Gastroesophageal sphincter (tissue), 4 donors: ENCODE measurements around the gene SLC8A2. TPM values are rescaled to one million over a fixed set of nuclear protein-coding genes. Genes with fewer than 3 reads are reported as not detected.

Experiments used
- ATAC-seq: fragments of 150-250 bp; one replicate; pipeline ENCODE4 v1.9.1; 2016; ENCODE audit warnings: mild to moderate bottlenecking, moderate library complexity
- H3K27ac ChIP-seq, 4 donors: fragments of 200-600 bp; sonication (generic) in 3 of 4; 1 replicate in 3 of 4; 2 replicates in 1 of 4; pipeline ENCODE4 v1.5.1; 2016 to 2019
- H3K27me3 ChIP-seq: fragments of 200-600 bp; sonication (generic); one replicate; pipeline ENCODE4 v1.5.1; 2019
- H3K36me3 ChIP-seq, 2 donors: fragments of 200-600 bp; sonication (generic); one replicate each; pipeline ENCODE4 v1.5.1; 2019; ENCODE audit warnings: control low read depth in 1 of 2
- H3K4me1 ChIP-seq, 3 donors: fragments of 200-600 bp; sonication (generic); 1 replicate in 2 of 3; 2 replicates in 1 of 3; pipeline ENCODE4 v1.5.1; 2016 to 2019; ENCODE audit warnings: control low read depth in 2 of 3
- H3K4me3 ChIP-seq, 2 donors: fragments of 200-600 bp; sonication (generic); one replicate each; pipeline ENCODE4 v1.5.1; 2019; ENCODE audit warnings: mild to moderate bottlenecking in 1 of 2, moderate library complexity in 1 of 2
- H3K9me3 ChIP-seq, 3 donors: fragments of 200-600 bp; sonication (generic); one replicate each; pipeline ENCODE4 v1.5.1; 2017 to 2019; ENCODE audit warnings: control low read depth in 2 of 3
- EP300 ChIP-seq: sonication (generic); formaldehyde crosslinking; IDR thresholded peaks from one replicate; pipeline ENCODE4 v1.6.1; 2017; ENCODE audit warnings: antibody characterized with exemption, mild to moderate bottlenecking
- POLR2A ChIP-seq, 2 donors: fragments of 450-650 bp; IDR thresholded peaks; one replicate each; pipeline ENCODE4 v1.6.1; 2017; ENCODE audit warnings: antibody characterized with exemption in 2 of 2, mild to moderate bottlenecking in 2 of 2, moderate library complexity in 1 of 2
- POLR2AphosphoS5 ChIP-seq: sonication (generic); formaldehyde crosslinking; IDR thresholded peaks from one replicate; pipeline ENCODE4 v1.6.1; 2017; ENCODE audit warnings: antibody characterized with exemption
- WGBS, 2 donors: methylation state at CpG; one replicate each; pipeline ENCODE4 v1.1.5; 2018; ENCODE audit warnings: low coverage in 1 of 2; 5-methylcytosine and 5-hydroxymethylcytosine counted together
- total RNA-seq, 4 donors: library from RNA; depleted of rRNA; stranded (reverse); fragments of >200 nt; gene quantifications; one replicate each; pipeline ENCODE4 v1.1.0, GENCODE V29; 2016
- TF ChIP-seq, protein P1 (sequence below), 4 experiments: fragments of 200-600 bp in 2 of 4; fragments of 450-650 bp in 2 of 4; sonication (generic) in 1 of 4; IDR thresholded peaks; one replicate each; pipeline ENCODE4 v1.5.1; 2017 to 2019; ENCODE audit warnings: antibody characterized with exemption in 4 of 4, mild to moderate bottlenecking in 2 of 4, moderate library complexity in 2 of 4

SLC8A2 gene
- total RNA-seq, 4 donors from 2014 or later = 6.5 to 19.9 (median 9.5) TPM

DNA sequence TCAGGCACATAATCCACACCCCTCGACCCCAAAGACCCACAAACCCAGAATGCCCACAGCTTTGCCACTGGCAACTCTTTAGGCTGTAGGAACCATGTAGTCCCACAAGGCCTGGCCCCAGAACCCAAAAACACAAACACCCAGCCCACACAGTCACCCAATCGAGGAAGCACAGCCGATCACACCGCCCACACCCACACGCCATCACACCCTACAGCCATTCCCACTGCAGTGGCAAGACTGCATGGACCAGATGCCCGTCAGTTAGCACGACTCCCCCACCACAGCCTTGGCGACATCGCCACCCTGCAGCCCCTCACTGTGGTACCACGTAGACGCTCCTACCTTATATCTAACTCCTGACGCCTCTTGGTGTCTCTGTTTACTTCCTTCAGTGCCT is 28.4 kb downstream of the SLC8A2 start:
- ATAC-seq = no peak
- H3K4me1 ChIP-seq = peaks cover 0 to 31% (median 12%) of the 10 kb centered on the region in 3 donors
- TF ChIP-seq POLR2AphosphoS5 = no peak
- TF ChIP-seq, protein P1, sequence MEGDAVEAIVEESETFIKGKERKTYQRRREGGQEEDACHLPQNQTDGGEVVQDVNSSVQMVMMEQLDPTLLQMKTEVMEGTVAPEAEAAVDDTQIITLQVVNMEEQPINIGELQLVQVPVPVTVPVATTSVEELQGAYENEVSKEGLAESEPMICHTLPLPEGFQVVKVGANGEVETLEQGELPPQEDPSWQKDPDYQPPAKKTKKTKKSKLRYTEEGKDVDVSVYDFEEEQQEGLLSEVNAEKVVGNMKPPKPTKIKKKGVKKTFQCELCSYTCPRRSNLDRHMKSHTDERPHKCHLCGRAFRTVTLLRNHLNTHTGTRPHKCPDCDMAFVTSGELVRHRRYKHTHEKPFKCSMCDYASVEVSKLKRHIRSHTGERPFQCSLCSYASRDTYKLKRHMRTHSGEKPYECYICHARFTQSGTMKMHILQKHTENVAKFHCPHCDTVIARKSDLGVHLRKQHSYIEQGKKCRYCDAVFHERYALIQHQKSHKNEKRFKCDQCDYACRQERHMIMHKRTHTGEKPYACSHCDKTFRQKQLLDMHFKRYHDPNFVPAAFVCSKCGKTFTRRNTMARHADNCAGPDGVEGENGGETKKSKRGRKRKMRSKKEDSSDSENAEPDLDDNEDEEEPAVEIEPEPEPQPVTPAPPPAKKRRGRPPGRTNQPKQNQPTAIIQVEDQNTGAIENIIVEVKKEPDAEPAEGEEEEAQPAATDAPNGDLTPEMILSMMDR (IDR thresholded peaks at IDR 0.05) = no peak
- no peak for TF ChIP-seq POLR2A (IDR thresholded peaks at IDR 0.05)
- TF ChIP-seq EP300 = no peak
- H3K36me3 ChIP-seq = no peaks in the 10 kb centered on the region
- no peaks in the 10 kb centered on the region for H3K9me3 ChIP-seq
- peaks cover 63% of the 10 kb centered on the region for H3K27me3 ChIP-seq
- no peak overlapping the region for H3K4me3 ChIP-seq
- 67 to 77% methylated on average over 10 to 11 of the region's 12 CpGs for WGBS, 2 donors
- no peak overlapping the region for H3K27ac ChIP-seq

DNA sequence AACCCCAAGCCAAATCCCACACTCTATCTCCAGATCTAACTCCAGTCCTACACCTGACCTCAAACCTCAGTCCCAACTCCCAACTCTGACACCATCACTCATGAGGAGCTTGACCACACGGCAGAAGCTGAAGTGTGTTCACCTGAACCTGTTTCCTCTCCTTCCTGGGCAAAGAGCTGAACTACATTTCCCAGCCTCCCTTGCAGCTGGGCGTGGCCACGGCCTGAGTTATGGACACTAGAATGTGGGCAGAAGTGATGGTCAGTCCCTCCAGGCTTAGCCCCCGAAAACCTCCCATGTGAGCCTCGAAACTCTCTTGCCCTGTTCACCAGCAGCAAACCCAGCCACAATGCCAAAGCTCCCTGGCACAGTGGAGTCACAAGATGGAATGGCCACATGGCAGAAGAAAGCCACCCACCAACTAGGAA is 32.9 kb downstream of the SLC8A2 start:
- Histone ChIP-seq H3K4me1 (peaks cover 0 to 7% (median 0%) of the 10 kb centered on the region in 3 donors), H3K27ac (no peak overlapping the region), H3K27me3 (peaks cover 44% of the 10 kb centered on the region), H3K4me3 (no peak overlapping the region), H3K36me3 (no peaks in the 10 kb centered on the region), H3K9me3 (no peaks in the 10 kb centered on the region)
- ATAC-seq = no peak
- 17% methylated on average over 4 of the region's 5 CpGs; no CpG with 5 or more reads in 1 of the 2 donors for WGBS, 2 donors
- TF ChIP-seq POLR2A (IDR thresholded peaks at IDR 0.05) (no peak), POLR2AphosphoS5 (no peak), EP300 (no peak)
- TF ChIP-seq, protein P1 (IDR thresholded peaks at IDR 0.05) = no peak

DNA sequence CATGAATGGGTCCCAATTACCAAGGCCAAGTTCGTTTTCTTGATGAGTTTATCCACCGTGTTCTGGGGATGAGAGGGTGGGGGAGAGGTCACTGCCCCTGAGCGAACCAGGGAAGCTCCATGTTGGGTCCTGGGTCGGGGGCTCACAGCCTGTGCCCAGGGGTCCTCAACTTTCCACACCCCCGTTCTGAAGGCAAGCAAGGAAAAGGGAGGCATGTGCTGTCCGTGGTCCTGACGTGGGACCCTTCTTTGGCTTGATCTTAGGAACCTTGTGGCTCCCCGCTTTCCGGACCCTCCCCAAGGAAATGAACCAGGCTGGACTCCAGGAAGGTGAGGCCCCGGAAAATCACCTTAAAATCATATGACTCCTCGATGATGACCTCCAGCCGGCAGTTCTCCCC is 34.2 kb downstream of the SLC8A2 start:
- no peak overlapping the region for H3K27ac ChIP-seq
- H3K9me3 ChIP-seq = no peaks in the 10 kb centered on the region
- H3K4me1 ChIP-seq = peaks cover 0 to 13% (median 0%) of the 10 kb centered on the region in 3 donors
- WGBS, 2 donors = 28% methylated on average over 4 of the region's 12 CpGs; no CpG with 5 or more reads in 1 of the 2 donors
- no peak for ATAC-seq
- peaks cover 34% of the 10 kb centered on the region for H3K27me3 ChIP-seq
- TF ChIP-seq, protein P1 (IDR thresholded peaks at IDR 0.05) = no peak
- TF ChIP-seq EP300 = no peak
- TF ChIP-seq POLR2AphosphoS5 = no peak
- TF ChIP-seq POLR2A (IDR thresholded peaks at IDR 0.05) = no peak
- no peak overlapping the region for H3K4me3 ChIP-seq
- no peaks in the 10 kb centered on the region for H3K36me3 ChIP-seq

DNA sequence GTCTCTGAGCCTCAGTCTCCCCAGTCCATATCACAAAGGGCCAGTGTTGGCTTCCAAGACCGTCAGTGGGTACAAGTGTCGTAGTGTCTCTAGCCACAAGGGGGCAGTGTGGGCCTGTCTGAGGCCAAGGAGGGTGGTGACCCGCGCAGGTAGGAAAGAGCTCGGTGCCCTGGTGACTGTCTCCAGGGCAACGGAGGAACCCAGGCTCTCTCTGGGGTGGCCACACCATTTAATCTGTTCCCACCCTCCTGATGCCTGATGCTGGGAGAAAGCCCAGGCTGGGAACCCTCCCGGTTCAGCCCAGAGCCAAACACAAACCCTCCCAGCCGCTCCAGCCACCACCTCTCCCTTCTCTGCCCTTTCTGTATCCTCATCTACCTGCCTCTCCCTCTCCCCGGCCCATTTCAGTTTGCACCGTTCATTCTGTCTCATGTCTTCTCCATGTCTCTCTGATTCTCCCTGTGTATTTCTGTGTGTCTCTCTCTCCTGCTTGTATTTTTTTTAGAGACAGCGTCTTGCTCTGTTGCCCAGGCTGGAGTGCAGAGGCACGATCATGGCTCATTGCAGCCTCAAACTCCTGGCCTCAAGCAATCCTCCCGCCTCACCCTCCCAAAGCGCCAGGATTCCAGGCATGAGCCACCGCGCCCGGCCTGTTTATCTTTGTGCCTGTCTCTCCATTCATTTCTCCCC is 34.8 kb downstream of the SLC8A2 start:
- peaks cover 0 to 13% (median 0%) of the 10 kb centered on the region in 3 donors for H3K4me1 ChIP-seq
- WGBS, 2 donors = 20 to 43% methylated on average over 4 to 11 of the region's 17 CpGs
- H3K9me3 ChIP-seq = no peaks in the 10 kb centered on the region
- TF ChIP-seq POLR2A (IDR thresholded peaks at IDR 0.05) = no peak
- TF ChIP-seq, protein P1 (IDR thresholded peaks at IDR 0.05) = peak in 3 of 4 experiments; percentile 90 to 95 (median 93)
- no peaks in the 10 kb centered on the region for H3K36me3 ChIP-seq
- no peak overlapping the region for H3K4me3 ChIP-seq
- peak; percentile 87 for ATAC-seq
- peaks cover 36% of the 10 kb centered on the region for H3K27me3 ChIP-seq
- no peak overlapping the region for H3K27ac ChIP-seq

DNA sequence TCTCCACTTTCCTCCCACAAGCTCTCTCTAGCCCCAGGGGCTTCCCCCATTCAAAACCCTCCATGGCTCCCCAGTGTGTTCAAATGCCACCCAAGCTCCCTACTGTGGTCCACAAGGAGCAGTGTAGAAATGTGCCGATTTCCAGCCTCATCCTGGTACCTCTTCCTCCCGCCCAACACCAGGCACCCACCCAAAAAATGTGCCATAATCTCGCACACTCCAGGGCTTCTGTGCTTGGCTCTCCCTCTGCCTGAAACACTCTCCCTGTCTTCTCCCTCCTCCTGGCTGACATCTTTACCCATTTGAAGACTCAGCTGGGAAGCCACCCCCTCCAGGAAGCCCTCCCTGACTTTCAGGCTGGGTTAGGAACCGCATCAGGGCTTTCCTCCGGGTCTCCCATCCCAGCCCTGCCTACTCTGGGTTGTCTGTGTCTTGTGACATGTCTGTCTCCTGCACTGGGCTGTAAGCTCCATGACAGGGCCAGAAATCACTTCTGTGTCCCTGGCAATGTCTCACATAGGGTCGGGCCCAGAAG is 35.7 kb downstream of the SLC8A2 start:
- ATAC-seq = no peak
- WGBS, 2 donors = 66 to 80% methylated on average over 4 to 5 of the region's 6 CpGs

More for the DNA sequence above, 35.7 kb downstream of the SLC8A2 start:
- Histone ChIP-seq H3K27me3 (peaks cover 45% of the 10 kb centered on the region), H3K27ac (no peak overlapping the region), H3K36me3 (no peaks in the 10 kb centered on the region), H3K9me3 (no peaks in the 10 kb centered on the region), H3K4me1 (peaks cover 0 to 13% (median 0%) of the 10 kb centered on the region in 3 donors), H3K4me3 (no peak overlapping the region)
- TF ChIP-seq POLR2AphosphoS5 = no peak
- TF ChIP-seq EP300 = no peak
- no peak for TF ChIP-seq POLR2A (IDR thresholded peaks at IDR 0.05)
- TF ChIP-seq, protein P1 (IDR thresholded peaks at IDR 0.05) = no peak
